Upper lobe of left lung (tissue), 4 donors: ENCODE results near the gene GATA6.

Experiments
- CTCF ChIP-seq, 6 experiments: fragments of 450-650 bp in 4 of 6; fragments of 200-600 bp in 2 of 6; sonication (generic) in 2 of 6; IDR thresholded peaks; one replicate each; pipeline ENCODE4 v1.5.1; 2016 to 2019; ENCODE audit warnings: antibody characterized with exemption in 6 of 6
- POLR2A ChIP-seq, 4 donors: fragments of 450-650 bp; IDR thresholded peaks; one replicate each; pipeline ENCODE4 v1.5.1; 2016 to 2017; ENCODE audit warnings: antibody characterized with exemption in 4 of 4, mild to moderate bottlenecking in 2 of 4
- POLR2AphosphoS5 ChIP-seq, 2 donors: sonication (generic); formaldehyde crosslinking; IDR thresholded peaks; one replicate each; pipeline ENCODE4 v1.5.1; 2017; ENCODE audit warnings: antibody characterized with exemption in 2 of 2

DNA sequence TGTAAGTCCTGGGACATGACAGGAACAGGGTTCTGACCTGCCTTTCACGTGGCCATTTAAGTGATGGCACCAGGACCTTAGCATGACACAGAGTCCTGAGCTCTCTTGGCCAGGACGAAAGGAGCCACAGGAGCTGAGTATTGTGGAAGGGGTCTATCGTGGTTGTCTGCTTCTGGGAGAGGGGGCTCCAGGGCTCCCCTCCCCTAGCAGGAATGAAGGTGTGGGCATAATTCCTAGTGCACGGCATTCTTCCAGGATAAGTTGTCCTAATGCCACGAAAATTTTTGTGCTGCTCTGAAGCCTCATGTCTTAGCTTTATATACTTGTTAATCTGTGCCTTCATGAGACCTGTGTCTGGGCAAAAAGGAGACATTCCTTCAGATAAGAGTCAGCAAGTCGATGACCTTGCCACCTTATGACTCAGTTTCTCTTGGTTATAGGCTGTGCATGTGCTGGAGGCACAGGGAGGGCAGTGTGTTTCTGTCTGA is 17.1 kb downstream of the GATA6 start:
- TF ChIP-seq POLR2A (IDR thresholded peaks at IDR 0.05) = no peak
- TF ChIP-seq CTCF (IDR thresholded peaks at IDR 0.05) = no peak
- TF ChIP-seq POLR2AphosphoS5 (IDR thresholded peaks at IDR 0.05) = no peak
